A549 (cell line): Measurements from ENCODE around the gene LGALS7B. TPM values are rescaled to one million over a fixed set of nuclear protein-coding genes. Genes with fewer than 3 reads are reported as not detected.

Experiments
- ATAC-seq, 2 experiments: fragments of 200-7000 bp in 1 of 2; fragments of >200 bp in 1 of 2; cut with Nextera tagmentation in 1 of 2; cut with Tn5 transposase in 1 of 2; 3 replicates each; pipeline versions ENCODE4 v1.8.0 to v1.9.1; 2018 to 2020; ENCODE audit warnings: mild to moderate bottlenecking in 1 of 2, moderate library complexity in 1 of 2
- CTCF ChIA-PET: fragments of 300-600 bp; sonication (Branson Sonifier 250); formaldehyde crosslinking; extraction: SDS; loops from one replicate; lab custom pipeline; 2021; ENCODE audit warnings: antibody characterized with exemption, inconsistent platforms; lab: Yijun Ruan, JAX
- POLR2A ChIA-PET: fragments of 350-600 bp; formaldehyde crosslinking; extraction: SDS; loops from one replicate; lab custom pipeline; 2021; ENCODE audit warnings: antibody characterized with exemption, inconsistent platforms; lab: Yijun Ruan, JAX
- DNase-seq, 2 experiments: peaks; one replicate each; pipeline versions ENCODE4 v3.0.0 to v3.0.0-alpha.2; 2011 to 2016; ENCODE audit warnings: low read depth in 1 of 2, low spot score in 1 of 2
- FAIRE-seq: peaks from 2 replicates; lab custom pipeline; 2011; peaks lifted over from hg19 to GRCh38; lab: Jason Lieb, UNC
- H3K27ac ChIP-seq, 2 experiments: fragments of >200 bp; sonication (Bioruptor Twin); formaldehyde crosslinking; 3 replicates each; pipeline ENCODE4 v1.5.1; 2016 to 2017
- H3K4me1 ChIP-seq: fragments of >200 bp; sonication (Bioruptor Twin); formaldehyde crosslinking; 3 replicates; pipeline ENCODE4 v1.6.1; 2016
- H3K4me2 ChIP-seq: fragments of >200 bp; sonication (Bioruptor Twin); formaldehyde crosslinking; 3 replicates; pipeline ENCODE4 v1.6.1; 2016
- H3K4me3 ChIP-seq: fragments of >200 bp; sonication (Bioruptor Twin); formaldehyde crosslinking; 3 replicates; pipeline ENCODE4 v1.5.1; 2016
- H3K9me3 ChIP-seq: fragments of >200 bp; sonication (Bioruptor Twin); formaldehyde crosslinking; 3 replicates; pipeline ENCODE4 v1.6.1; 2016
- BHLHE40 ChIP-seq: IDR thresholded peaks from 2 replicates; pipeline ENCODE4 v1.6.1; 2012; ENCODE audit warnings: low read depth, low read length, inconsistent platforms
- CBX8 ChIP-seq: fragments of 200-600 bp; sonication (generic); IDR thresholded peaks from 2 replicates; pipeline ENCODE4 v1.6.1; 2016
- CEBPB ChIP-seq, 2 experiments: fragments of >200 bp in 1 of 2; sonication (Bioruptor Twin) in 1 of 2; formaldehyde crosslinking in 1 of 2; IDR thresholded peaks; 2 replicates each; pipeline ENCODE4 v1.6.1; 2012 to 2016
- CHD2 ChIP-seq: fragments of 150-350 bp; IDR thresholded peaks from 2 replicates; pipeline ENCODE4 v1.6.1; 2014; ENCODE audit warnings: low read length; ENCODE audit not compliant: partially characterized antibody
- EHF ChIP-seq: fragments of 250-450 bp; sonication (Bioruptor Pico); IDR thresholded peaks from 2 replicates; pipeline ENCODE4 v1.5.0; 2020; ENCODE audit warnings: mild to moderate bottlenecking
- EHMT2 ChIP-seq: fragments of 200-600 bp; sonication (generic); IDR thresholded peaks from 2 replicates; pipeline ENCODE4 v1.6.1; 2016; ENCODE audit warnings: antibody characterized with exemption, low read depth, mild to moderate bottlenecking, moderate library complexity
- FOSB ChIP-seq: fragments of 250-450 bp; sonication (Bioruptor Pico); IDR thresholded peaks from 2 replicates; pipeline ENCODE4 v1.5.0; 2020; ENCODE audit warnings: mild to moderate bottlenecking, moderate library complexity
- FOSL2 ChIP-seq, 2 experiments: fragments of 450-650 bp in 1 of 2; fragments of >200 bp in 1 of 2; sonication (Bioruptor Twin) in 1 of 2; formaldehyde crosslinking; IDR thresholded peaks; 2 replicates each; pipeline versions ENCODE4 v1.5.0 to v1.6.1; 2016 to 2020; ENCODE audit warnings: mild to moderate bottlenecking in 1 of 2, moderate library complexity in 1 of 2
- GATA3 ChIP-seq: IDR thresholded peaks from 2 replicates; pipeline ENCODE4 v1.6.1; 2012; ENCODE audit warnings: borderline replicate concordance
- HEYL ChIP-seq: fragments of 250-450 bp; sonication (Bioruptor Pico); IDR thresholded peaks from 2 replicates; pipeline ENCODE4 v1.8.0; 2021; ENCODE audit warnings: mild to moderate bottlenecking, moderate library complexity
- HOXA7 ChIP-seq: fragments of 250-450 bp; sonication (Bioruptor Pico); IDR thresholded peaks from 2 replicates; pipeline ENCODE4 v1.5.0; 2020; ENCODE audit warnings: mild to moderate bottlenecking, moderate library complexity
- HOXB5 ChIP-seq: fragments of 250-450 bp; sonication (Bioruptor Pico); IDR thresholded peaks from 2 replicates; pipeline ENCODE4 v1.5.0; 2020; ENCODE audit warnings: mild to moderate bottlenecking, moderate library complexity
- JUNB ChIP-seq: fragments of >200 bp; sonication (Bioruptor Twin); formaldehyde crosslinking; IDR thresholded peaks from 2 replicates; pipeline ENCODE4 v1.6.1; 2016
- MAFK ChIP-seq: fragments of 450-650 bp; IDR thresholded peaks from 2 replicates; pipeline ENCODE4 v1.6.1; 2014; ENCODE audit not compliant: partially characterized antibody
- NPAS2 ChIP-seq: fragments of 250-450 bp; sonication (Bioruptor Pico); IDR thresholded peaks from 2 replicates; pipeline ENCODE4 v1.8.0; 2022; ENCODE audit warnings: mild to moderate bottlenecking, moderate library complexity, borderline replicate concordance
- NR3C1 ChIP-seq: fragments of >200 bp; sonication (Bioruptor Twin); formaldehyde crosslinking; IDR thresholded peaks from 3 replicates; pipeline ENCODE4 v1.6.1; 2017
- PHF8 ChIP-seq: fragments of 200-600 bp; sonication (generic); IDR thresholded peaks from 2 replicates; pipeline ENCODE4 v1.6.1; 2016; ENCODE audit warnings: low read depth, mild to moderate bottlenecking, antibody characterized with exemption, moderate library complexity, borderline replicate concordance
- RARB ChIP-seq: fragments of 250-450 bp; sonication (Bioruptor Pico); IDR thresholded peaks from 2 replicates; pipeline ENCODE4 v1.8.0; 2021; ENCODE audit warnings: mild to moderate bottlenecking, moderate library complexity
- SREBF2 ChIP-seq: fragments of 450-650 bp; IDR thresholded peaks from 2 replicates; pipeline ENCODE4 v1.6.1; 2014; ENCODE audit warnings: mild to moderate bottlenecking, moderate library complexity
- TFCP2L1 ChIP-seq: fragments of 250-450 bp; sonication (Bioruptor Pico); IDR thresholded peaks from 2 replicates; pipeline ENCODE4 v1.5.0; 2021; ENCODE audit warnings: mild to moderate bottlenecking
- TP53 ChIP-seq: fragments of 250-450 bp; sonication (Bioruptor Pico); IDR thresholded peaks from 2 replicates; pipeline ENCODE4 v1.5.0; 2021; ENCODE audit warnings: mild to moderate bottlenecking, moderate library complexity
- ZC3H11A ChIP-seq: fragments of 450-650 bp; IDR thresholded peaks from 2 replicates; pipeline ENCODE4 v1.6.1; 2014; ENCODE audit warnings: antibody characterized with exemption, mild to moderate bottlenecking
- ZFP36 ChIP-seq: fragments of 450-650 bp; IDR thresholded peaks from 2 replicates; pipeline ENCODE4 v1.6.1; 2014; ENCODE audit warnings: borderline replicate concordance; ENCODE audit not compliant: partially characterized antibody
- ZSCAN20 ChIP-seq: fragments of 250-450 bp; sonication (Bioruptor Pico); IDR thresholded peaks from 2 replicates; pipeline ENCODE4 v1.8.0; 2022; ENCODE audit warnings: mild to moderate bottlenecking, moderate library complexity
- WGBS: methylation state at CpG from one replicate; pipeline ENCODE4 v1.1.6; 2017; ENCODE audit errors: missing lambda C conversion rate; 5-methylcytosine and 5-hydroxymethylcytosine counted together
- polyA plus RNA-seq, 4 experiments: library from polyadenylated mRNA; depleted of rRNA in 3 of 4; stranded (reverse); fragments of >200 nt; fragmentation: RNase III in 1 of 4; extraction: RNeasy Plus Mini Kit Qiagen cat#74134 plus additional on column Dnase treatment in 1 of 4; gene quantifications; 2 replicates in 3 of 4; 3 replicates in 1 of 4; pipeline ENCODE4 v1.2.3, GENCODE V29; 2011 to 2017
- TF ChIP-seq, protein P1 (sequence below): IDR thresholded peaks from 2 replicates; pipeline ENCODE4 v1.6.1; 2012
- TF ChIP-seq, protein P2 (sequence below): fragments of >200 bp; sonication (Bioruptor Twin); formaldehyde crosslinking; IDR thresholded peaks from 2 replicates; pipeline ENCODE4 v1.6.1; 2016
- TF ChIP-seq, protein P3 (sequence below): fragments of 450-650 bp; IDR thresholded peaks from 2 replicates; pipeline ENCODE4 v1.6.1; 2014; ENCODE audit warnings: antibody characterized with exemption
- TF ChIP-seq, protein P4 (sequence below): fragments of 150-350 bp; IDR thresholded peaks from 2 replicates; pipeline ENCODE4 v1.6.1; 2014; ENCODE audit warnings: low read depth, mild to moderate bottlenecking, low read length
- TF ChIP-seq, protein P5 (sequence below): fragments of 250-450 bp; sonication (Bioruptor Pico); IDR thresholded peaks from 2 replicates; pipeline ENCODE4 v1.5.0; 2020; ENCODE audit warnings: low read depth, mild to moderate bottlenecking, moderate library complexity
- TF ChIP-seq, protein P6 (sequence below): IDR thresholded peaks from 2 replicates; pipeline ENCODE4 v1.6.1; 2012; ENCODE audit warnings: low read depth, borderline replicate concordance

Gene LGALS7B
- polyA plus RNA-seq, 2 of the 4 experiments (the other 2 are of a cell fraction): 0.27 TPM; not detected in 1

DNA sequence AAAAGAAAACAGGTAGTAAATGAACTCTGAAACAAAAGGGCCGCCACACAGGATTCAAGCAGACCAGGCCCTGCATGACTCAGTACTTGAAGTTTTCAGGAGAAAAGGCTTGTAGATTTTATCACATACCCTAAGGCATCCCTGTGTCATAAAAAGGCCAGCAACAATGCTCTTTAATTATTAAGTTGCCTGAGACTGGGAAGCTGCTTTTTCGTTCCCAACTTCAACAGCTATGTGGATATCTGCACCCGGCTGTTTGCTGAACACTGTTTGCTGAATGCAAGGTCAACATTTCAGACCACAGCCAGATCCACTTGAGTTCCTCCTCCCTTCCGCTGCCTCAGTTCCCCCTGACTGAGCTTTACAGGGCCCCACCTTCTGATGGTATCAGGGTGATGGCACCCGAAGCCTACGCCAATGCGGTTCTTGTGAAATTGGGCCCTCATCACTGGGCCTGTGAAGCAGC, 48.7 kb downstream of the LGALS7B start:
- TF ChIP-seq FOSL2 (IDR thresholded peaks at IDR 0.05) (no peak), FOSL2 (CRISPR knock-in tag; IDR thresholded peaks at IDR 0.05) (peak; percentile 69), HOXA7 (peak; percentile 68; the same call in 1 of the 2 replicates), CBX8 (no peak), RARB (peak; percentile 60; the same call in 1 of the 2 replicates), TP53 (CRISPR knock-in tag) (peak; percentile 90; the same call in 1 of the 2 replicates), MAFK (peak; percentile 30), GATA3 (peak; percentile 89; the same call in 1 of the 2 replicates)
- TF ChIP-seq, protein P1, sequence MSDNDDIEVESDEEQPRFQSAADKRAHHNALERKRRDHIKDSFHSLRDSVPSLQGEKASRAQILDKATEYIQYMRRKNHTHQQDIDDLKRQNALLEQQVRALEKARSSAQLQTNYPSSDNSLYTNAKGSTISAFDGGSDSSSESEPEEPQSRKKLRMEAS: 0 out of 2 replicates have a peak, but pooled peaks have one; percentile 13
- TF ChIP-seq, protein P2, sequence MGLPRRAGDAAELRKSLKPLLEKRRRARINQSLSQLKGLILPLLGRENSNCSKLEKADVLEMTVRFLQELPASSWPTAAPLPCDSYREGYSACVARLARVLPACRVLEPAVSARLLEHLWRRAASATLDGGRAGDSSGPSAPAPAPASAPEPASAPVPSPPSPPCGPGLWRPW: no peak
- TF ChIP-seq, all 56 proteins: peak for 7
- Histone ChIP-seq H3K27ac (peak overlapping the region; percentile 39 to 76; a peak in 5 of 6 replicates), H3K4me2 (peak overlapping the region; percentile 40), H3K9me3 (no peaks in the 10 kb centered on the region), H3K4me3 (no peak overlapping the region; the same call in 2 of the 3 replicates), H3K4me1 (peaks cover 85% of the 10 kb centered on the region)
- FAIRE-seq (peak; percentile 56), DNase-seq (peak in 1 of 2 experiments; percentile 80), ATAC-seq (peak; percentile 6 to 9; a peak in 5 of 6 replicates)
- WGBS: 49% methylated on average over 7 of the region's 7 CpGs
- POLR2A ChIA-PET: interaction anchor here (0.6 to 6.5 kb wide), 8 partner anchors 9 to 189 kb away, joined by 3 to 62 read pairs (median 5); partner anchors contain the start of genes ACTN4 and HNRNPL
- CTCF ChIA-PET: interaction anchor here (0.8 to 3.4 kb wide), 14 partner anchors 10 to 294 kb away, joined by 3 to 21 read pairs (median 5); partner anchors contain the start of genes MRPS12 and SARS2

DNA sequence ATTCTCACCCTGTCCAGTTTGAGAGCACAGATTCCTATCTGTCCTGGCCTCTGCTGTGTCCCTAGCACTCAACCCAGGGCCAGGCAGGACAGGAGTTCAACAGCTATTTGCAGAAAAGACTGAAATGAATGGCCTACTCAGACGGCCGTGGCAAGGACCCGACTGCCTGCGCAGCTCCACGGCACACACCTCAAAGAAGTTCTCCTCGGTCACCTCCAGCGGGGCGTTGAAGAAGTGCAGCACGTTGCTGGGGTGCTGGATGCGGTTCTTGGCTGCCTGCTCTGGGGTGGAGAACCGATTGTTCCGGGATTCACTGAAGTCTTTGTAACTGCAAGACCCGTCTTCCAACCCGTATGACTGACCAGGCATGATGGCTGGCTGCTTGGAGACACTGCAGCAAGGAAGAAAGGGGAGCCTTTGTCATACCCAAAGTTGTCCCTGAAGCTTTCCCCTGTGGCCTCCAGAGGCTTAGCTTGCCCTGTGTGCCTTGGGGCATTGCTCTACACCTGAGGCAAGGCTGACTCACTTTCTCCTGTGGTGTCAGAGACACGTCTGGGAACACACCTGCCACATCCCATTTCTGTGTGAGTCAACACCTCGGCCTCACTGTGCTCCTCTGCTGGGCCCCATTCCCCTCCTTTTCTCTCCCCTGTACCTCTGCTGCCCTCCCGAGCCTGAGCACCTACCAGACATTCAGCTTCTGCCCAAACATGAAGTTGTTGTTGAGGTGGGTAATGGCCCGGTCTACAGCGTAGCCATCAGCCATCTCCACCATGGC, 49.4 kb downstream of the LGALS7B start:
- Histone ChIP-seq H3K9me3 (no peaks in the 10 kb centered on the region), H3K27ac (peak overlapping the region; percentile 36 to 76; a peak in 4 of 6 replicates), H3K4me2 (peak overlapping the region; percentile 40), H3K4me1 (peaks cover 89% of the 10 kb centered on the region), H3K4me3 (no peak overlapping the region; the same call in 2 of the 3 replicates)
- ChIA-PET POLR2A (interaction anchor here (0.7 to 6.5 kb wide), 10 partner anchors 8 to 190 kb away, joined by 3 to 62 read pairs (median 5); partner anchors contain the start of genes ACTN4, HNRNPL, NFKBIB and SIRT2), CTCF (interaction anchor here (0.8 to 3.4 kb wide), 14 partner anchors 9 to 295 kb away, joined by 3 to 21 read pairs (median 5); partner anchors contain the start of genes MRPS12 and SARS2)
- DNase-seq (peak in 1 of 2 experiments; percentile 62), FAIRE-seq (peak; percentile 80), ATAC-seq (peak; percentile 6 to 8; a peak in 4 of 6 replicates)
- WGBS: 71% methylated on average over 19 of the region's 19 CpGs
- no peak for TF ChIP-seq JUNB
- no peak for TF ChIP-seq GATA3
- TF ChIP-seq EHF: no peak
- TF ChIP-seq TFCP2L1 (CRISPR knock-in tag): peak; percentile 95; the same call in 1 of the 2 replicates
- no peak; the same call in 1 of the 2 replicates for TF ChIP-seq ZC3H11A
- TF ChIP-seq CHD2: no peak
- TF ChIP-seq PHF8: no peak
- no peak for TF ChIP-seq NR3C1
- no peak for TF ChIP-seq NPAS2 (CRISPR knock-in tag)
- TF ChIP-seq, protein P3, sequence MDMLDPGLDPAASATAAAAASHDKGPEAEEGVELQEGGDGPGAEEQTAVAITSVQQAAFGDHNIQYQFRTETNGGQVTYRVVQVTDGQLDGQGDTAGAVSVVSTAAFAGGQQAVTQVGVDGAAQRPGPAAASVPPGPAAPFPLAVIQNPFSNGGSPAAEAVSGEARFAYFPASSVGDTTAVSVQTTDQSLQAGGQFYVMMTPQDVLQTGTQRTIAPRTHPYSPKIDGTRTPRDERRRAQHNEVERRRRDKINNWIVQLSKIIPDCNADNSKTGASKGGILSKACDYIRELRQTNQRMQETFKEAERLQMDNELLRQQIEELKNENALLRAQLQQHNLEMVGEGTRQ: no peak
- no peak for TF ChIP-seq HEYL (CRISPR knock-in tag)
- TF ChIP-seq ZFP36: no peak
- no peak for TF ChIP-seq CBX8
- TF ChIP-seq, protein P4, sequence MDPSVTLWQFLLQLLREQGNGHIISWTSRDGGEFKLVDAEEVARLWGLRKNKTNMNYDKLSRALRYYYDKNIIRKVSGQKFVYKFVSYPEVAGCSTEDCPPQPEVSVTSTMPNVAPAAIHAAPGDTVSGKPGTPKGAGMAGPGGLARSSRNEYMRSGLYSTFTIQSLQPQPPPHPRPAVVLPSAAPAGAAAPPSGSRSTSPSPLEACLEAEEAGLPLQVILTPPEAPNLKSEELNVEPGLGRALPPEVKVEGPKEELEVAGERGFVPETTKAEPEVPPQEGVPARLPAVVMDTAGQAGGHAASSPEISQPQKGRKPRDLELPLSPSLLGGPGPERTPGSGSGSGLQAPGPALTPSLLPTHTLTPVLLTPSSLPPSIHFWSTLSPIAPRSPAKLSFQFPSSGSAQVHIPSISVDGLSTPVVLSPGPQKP: no peak
- no peak for TF ChIP-seq CEBPB (IDR thresholded peaks at IDR 0.05)
- peak; percentile 91 for TF ChIP-seq FOSB
- TF ChIP-seq EHMT2: no peak
- TF ChIP-seq ZSCAN20 (CRISPR knock-in tag): no peak
- TF ChIP-seq, protein P5, sequence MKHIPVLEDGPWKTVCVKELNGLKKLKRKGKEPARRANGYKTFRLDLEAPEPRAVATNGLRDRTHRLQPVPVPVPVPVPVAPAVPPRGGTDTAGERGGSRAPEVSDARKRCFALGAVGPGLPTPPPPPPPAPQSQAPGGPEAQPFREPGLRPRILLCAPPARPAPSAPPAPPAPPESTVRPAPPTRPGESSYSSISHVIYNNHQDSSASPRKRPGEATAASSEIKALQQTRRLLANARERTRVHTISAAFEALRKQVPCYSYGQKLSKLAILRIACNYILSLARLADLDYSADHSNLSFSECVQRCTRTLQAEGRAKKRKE (CRISPR knock-in tag): 0 out of 2 replicates have a peak, but pooled peaks have one; percentile 18
- no peak for TF ChIP-seq SREBF2
- TF ChIP-seq, protein P6, sequence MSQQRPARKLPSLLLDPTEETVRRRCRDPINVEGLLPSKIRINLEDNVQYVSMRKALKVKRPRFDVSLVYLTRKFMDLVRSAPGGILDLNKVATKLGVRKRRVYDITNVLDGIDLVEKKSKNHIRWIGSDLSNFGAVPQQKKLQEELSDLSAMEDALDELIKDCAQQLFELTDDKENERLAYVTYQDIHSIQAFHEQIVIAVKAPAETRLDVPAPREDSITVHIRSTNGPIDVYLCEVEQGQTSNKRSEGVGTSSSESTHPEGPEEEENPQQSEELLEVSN: no peak
- TF ChIP-seq HOXB5 (CRISPR knock-in tag): no peak
- no peak for TF ChIP-seq BHLHE40
- TF ChIP-seq HOXA7: peak; percentile 65; the same call in 1 of the 2 replicates
